ENCODE data around the gene ARHGEF5.
"Not testable (repeated sequence)": the region's sequence is repeated elsewhere in the genome, so short reads cannot be mapped to it uniquely, and the experiment has no call there.

- not testable (repeated sequence) for TF ChIP-seq RXRA (IDR thresholded peaks at IDR 0.05; ENCODE audit: borderline replicate concordance, low read depth); CHD2 (IDR thresholded peaks at IDR 0.05; ENCODE audit: low read length, partially characterized antibody); CTCF (IDR thresholded peaks at IDR 0.05); MXI1 (IDR thresholded peaks at IDR 0.05; ENCODE audit: low read depth, low read length); REST (IDR thresholded peaks at IDR 0.05; ENCODE audit: low read depth, low read length); SMC3 (IDR thresholded peaks at IDR 0.05; ENCODE audit: low read depth, low read length); GABPA (IDR thresholded peaks at IDR 0.05; ENCODE audit: low read depth); FOSL2 (IDR thresholded peaks at IDR 0.05; ENCODE audit: borderline replicate concordance, low read depth); TAF1 (IDR thresholded peaks at IDR 0.05; ENCODE audit: borderline replicate concordance, low read depth, low read length); EP300 (IDR thresholded peaks at IDR 0.05; ENCODE audit: borderline replicate concordance in 1 of 2, low read depth in 1 of 2, low read length in 1 of 2); RAD21 (IDR thresholded peaks at IDR 0.05; ENCODE audit: low read length)
Observed at GRCh38 chr7:144356185-144356584, 983 bp downstream of the ARHGEF5 start.
